ENCODE results near the gene SYK.

Gene SYK

DNA sequence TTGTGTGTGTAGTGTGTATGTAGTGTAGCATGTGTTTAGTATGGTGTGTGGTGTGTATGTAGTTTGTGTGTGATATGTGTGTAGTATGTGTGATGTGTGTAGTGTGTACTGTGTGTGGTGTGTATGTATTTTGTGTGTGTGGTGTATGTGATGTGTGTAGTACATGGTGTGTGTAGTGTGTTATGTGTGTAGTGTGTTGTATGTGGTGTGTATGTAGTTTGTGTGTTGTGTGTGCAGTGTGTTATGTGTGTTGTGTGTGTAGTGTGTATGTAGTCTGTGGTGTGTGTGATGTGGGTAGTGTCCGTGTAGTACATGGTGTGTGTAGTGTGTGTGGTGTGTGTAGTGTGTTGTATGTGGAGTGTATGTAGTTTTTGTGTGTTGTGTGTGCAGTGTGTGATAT is 40.0 kb downstream of the SYK start:
- no peaks in the 10 kb centered on the region for H3K9me3 ChIP-seq (ENCODE audit: control insufficient read depth, insufficient read depth, low read length)
- no peaks in the 10 kb centered on the region for H3K4me1 ChIP-seq (ENCODE audit: insufficient read depth, low read length)
- H3K9ac ChIP-seq (ENCODE audit: low read depth, low read length) = no peak overlapping the region
- H3K36me3 ChIP-seq (ENCODE audit: insufficient read depth, low read length) = no peaks in the 10 kb centered on the region; the same call in 1 of the 2 replicates

DNA sequence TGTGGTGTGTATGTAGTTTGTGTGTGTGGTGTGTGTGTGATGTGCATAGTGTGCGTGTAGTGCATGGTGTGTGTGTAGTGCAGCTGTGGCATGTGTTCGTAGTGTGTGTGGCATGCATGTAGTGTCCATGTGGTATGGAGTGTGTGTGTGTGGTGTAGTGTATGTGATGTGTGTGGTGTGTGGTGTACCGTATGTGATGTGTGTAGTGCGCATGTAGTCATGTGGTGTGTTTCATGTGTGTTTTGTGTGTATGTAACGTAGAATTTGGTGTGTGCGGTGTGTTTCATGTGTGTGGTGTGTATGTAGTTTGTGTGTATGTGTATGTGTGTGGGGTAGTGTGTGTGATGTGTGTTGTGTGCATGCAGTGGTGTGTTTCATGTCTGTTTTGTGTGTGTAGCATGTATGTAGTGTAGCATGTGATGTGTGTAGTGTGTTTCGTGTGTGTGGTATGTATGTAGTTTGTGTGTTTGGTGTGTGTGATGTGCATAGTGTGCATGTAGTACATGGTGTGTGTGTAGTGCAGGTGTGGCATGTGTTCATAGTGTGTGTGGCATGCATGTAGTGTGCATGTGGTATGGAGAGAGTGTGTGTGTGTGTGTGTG is 40.7 kb downstream of the SYK start:
- Histone ChIP-seq H3K9me3 (ENCODE audit: control insufficient read depth, insufficient read depth, low read length) (no peaks in the 10 kb centered on the region), H3K9ac (ENCODE audit: low read depth, low read length) (no peak overlapping the region), H3K4me1 (ENCODE audit: insufficient read depth, low read length) (no peaks in the 10 kb centered on the region), H3K36me3 (ENCODE audit: insufficient read depth, low read length) (no peaks in the 10 kb centered on the region; the same call in 1 of the 2 replicates)

- Histone ChIP-seq H3K9me3 (ENCODE audit: control insufficient read depth, insufficient read depth, low read length) (no peaks in the 10 kb centered on the region), H3K9ac (ENCODE audit: low read depth, low read length) (no peak overlapping the region), H3K4me1 (ENCODE audit: insufficient read depth, low read length) (no peaks in the 10 kb centered on the region), H3K36me3 (ENCODE audit: insufficient read depth, low read length) (no peaks in the 10 kb centered on the region; the same call in 1 of the 2 replicates)
Measured at GRCh38 chr9:90842996-90843395, 41.4 kb downstream of the SYK start.

GRCh38 chr9:90843525-90843924 is 41.9 kb downstream of the SYK start:
- Histone ChIP-seq H3K9me3 (ENCODE audit: control insufficient read depth, insufficient read depth, low read length) (no peaks in the 10 kb centered on the region), H3K36me3 (ENCODE audit: insufficient read depth, low read length) (no peaks in the 10 kb centered on the region; the same call in 1 of the 2 replicates), H3K4me1 (ENCODE audit: insufficient read depth, low read length) (no peaks in the 10 kb centered on the region), H3K9ac (ENCODE audit: low read depth, low read length) (no peak overlapping the region)

DNA sequence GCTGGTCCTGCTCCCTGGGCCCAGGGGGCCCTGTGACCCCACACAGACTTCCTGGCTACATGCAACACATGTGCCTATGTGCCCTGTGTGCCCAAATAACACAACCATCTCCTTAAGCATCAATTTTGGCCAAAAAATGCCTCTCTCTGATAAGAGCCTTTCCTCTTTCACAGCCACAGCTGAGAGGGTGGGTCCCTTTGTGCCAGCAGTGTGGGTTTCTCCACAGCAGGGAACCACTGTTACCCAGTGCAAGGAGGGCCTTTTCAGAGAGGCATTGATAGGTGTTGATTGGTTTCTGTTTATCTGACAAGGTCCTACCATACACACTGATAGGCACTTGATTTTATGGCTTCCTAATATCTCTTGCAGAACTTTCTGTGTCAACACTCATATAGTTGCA is 42.7 kb downstream of the SYK start:
- Histone ChIP-seq H3K36me3 (ENCODE audit: insufficient read depth, low read length) (no peaks in the 10 kb centered on the region; the same call in 1 of the 2 replicates), H3K9me3 (ENCODE audit: control insufficient read depth, insufficient read depth, low read length) (no peaks in the 10 kb centered on the region), H3K4me1 (ENCODE audit: insufficient read depth, low read length) (no peaks in the 10 kb centered on the region), H3K9ac (ENCODE audit: low read depth, low read length) (no peak overlapping the region)

DNA sequence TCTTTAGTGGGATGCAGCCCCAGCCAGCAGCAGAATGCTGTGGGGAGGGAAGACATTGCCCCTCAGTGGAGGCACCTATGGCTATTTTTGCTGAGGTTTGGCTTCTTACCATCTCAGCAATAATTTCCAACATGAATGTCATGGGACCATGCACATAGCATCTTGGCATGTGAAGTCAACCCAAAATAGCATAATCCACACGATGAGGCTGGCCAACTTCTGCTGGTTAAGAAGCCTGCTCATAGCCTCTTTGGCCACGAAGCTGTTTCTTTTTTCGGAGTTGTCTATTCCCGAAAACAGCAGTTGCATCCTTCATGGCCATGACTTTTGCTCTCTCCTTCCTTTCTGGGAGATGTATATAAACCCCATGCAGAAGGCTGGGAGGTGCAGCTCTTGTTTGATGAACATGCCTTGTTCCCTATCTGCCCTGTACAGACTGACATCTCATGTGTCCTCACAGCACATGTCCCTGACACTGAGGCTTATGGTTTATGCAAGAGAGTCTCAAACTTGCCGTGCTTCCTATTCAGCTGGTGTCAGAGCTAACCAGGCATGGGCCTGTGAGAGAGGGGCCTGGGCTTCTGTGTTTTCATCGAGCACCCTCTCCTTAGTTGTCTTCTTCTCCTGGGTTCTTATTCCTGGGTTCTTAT is 45.3 kb downstream of the SYK start:
- no peaks in the 10 kb centered on the region for H3K4me1 ChIP-seq (ENCODE audit: insufficient read depth, low read length)
- H3K36me3 ChIP-seq (ENCODE audit: insufficient read depth, low read length) = no peaks in the 10 kb centered on the region; the same call in 1 of the 2 replicates
- no peaks in the 10 kb centered on the region for H3K9me3 ChIP-seq (ENCODE audit: control insufficient read depth, insufficient read depth, low read length)
- H3K9ac ChIP-seq (ENCODE audit: low read depth, low read length) = no peak overlapping the region

DNA sequence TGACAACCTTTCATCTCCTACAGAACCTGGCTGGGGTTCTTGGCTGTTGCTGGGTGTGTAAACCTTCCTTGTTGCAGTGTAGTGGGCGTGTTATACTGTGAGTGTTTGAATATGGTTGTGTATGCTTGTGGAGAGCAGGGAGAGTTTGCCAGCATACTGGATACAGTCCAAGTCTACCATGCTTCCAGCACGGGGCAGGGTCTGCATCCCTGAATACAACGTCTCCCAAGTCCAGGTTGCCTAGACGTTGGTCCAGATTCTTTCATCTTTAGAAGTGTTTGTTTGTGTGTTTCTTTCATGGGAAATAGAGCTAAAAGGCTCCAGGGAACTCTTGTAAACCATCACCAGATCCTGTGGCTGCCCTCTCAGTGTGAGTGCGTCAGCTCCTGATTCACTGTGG is 46.4 kb downstream of the SYK start:
- no peaks in the 10 kb centered on the region for H3K4me1 ChIP-seq (ENCODE audit: insufficient read depth, low read length)
- no peaks in the 10 kb centered on the region; the same call in 1 of the 2 replicates for H3K36me3 ChIP-seq (ENCODE audit: insufficient read depth, low read length)
- no peaks in the 10 kb centered on the region for H3K9me3 ChIP-seq (ENCODE audit: control insufficient read depth, insufficient read depth, low read length)
- H3K9ac ChIP-seq (ENCODE audit: low read depth, low read length) = no peak overlapping the region

DNA sequence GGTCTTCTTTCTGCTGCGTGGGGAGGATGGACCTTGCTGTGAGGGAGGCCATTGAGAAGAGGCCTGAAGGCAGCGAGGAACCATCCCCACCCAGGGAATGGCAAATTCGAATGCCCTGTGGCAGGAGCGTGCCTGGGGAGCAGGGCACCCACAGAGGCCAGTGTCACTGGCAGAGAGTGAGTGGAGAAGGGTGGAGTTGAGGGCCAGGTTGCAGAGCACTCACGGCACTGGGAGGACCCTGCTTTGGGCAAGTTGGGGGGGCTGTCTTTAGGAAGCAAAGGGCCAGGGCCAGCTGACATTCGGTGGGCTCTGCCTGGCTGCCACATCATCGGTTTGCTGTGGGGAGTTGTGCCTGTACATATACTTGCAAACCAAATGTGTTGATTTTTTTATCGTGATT is 47.2 kb downstream of the SYK start:
- Histone ChIP-seq H3K4me1 (ENCODE audit: insufficient read depth, low read length) (no peaks in the 10 kb centered on the region), H3K9me3 (ENCODE audit: control insufficient read depth, insufficient read depth, low read length) (no peaks in the 10 kb centered on the region), H3K9ac (ENCODE audit: low read depth, low read length) (no peak overlapping the region), H3K36me3 (ENCODE audit: insufficient read depth, low read length) (no peaks in the 10 kb centered on the region; the same call in 1 of the 2 replicates)

- no peaks in the 10 kb centered on the region for H3K4me1 ChIP-seq (ENCODE audit: insufficient read depth, low read length)
- no peak overlapping the region for H3K9ac ChIP-seq (ENCODE audit: low read depth, low read length)
- no peaks in the 10 kb centered on the region for H3K9me3 ChIP-seq (ENCODE audit: control insufficient read depth, insufficient read depth, low read length)
- no peaks in the 10 kb centered on the region; the same call in 1 of the 2 replicates for H3K36me3 ChIP-seq (ENCODE audit: insufficient read depth, low read length)
Measured at GRCh38 chr9:90851444-90851843, 49.8 kb downstream of the SYK start.

GRCh38 chr9:90853945-90854344 is 52.3 kb downstream of the SYK start:
- Histone ChIP-seq H3K4me1 (ENCODE audit: insufficient read depth, low read length) (no peaks in the 10 kb centered on the region), H3K36me3 (ENCODE audit: insufficient read depth, low read length) (no peaks in the 10 kb centered on the region), H3K9me3 (ENCODE audit: control insufficient read depth, insufficient read depth, low read length) (no peaks in the 10 kb centered on the region), H3K9ac (ENCODE audit: low read depth, low read length) (no peak overlapping the region)

DNA sequence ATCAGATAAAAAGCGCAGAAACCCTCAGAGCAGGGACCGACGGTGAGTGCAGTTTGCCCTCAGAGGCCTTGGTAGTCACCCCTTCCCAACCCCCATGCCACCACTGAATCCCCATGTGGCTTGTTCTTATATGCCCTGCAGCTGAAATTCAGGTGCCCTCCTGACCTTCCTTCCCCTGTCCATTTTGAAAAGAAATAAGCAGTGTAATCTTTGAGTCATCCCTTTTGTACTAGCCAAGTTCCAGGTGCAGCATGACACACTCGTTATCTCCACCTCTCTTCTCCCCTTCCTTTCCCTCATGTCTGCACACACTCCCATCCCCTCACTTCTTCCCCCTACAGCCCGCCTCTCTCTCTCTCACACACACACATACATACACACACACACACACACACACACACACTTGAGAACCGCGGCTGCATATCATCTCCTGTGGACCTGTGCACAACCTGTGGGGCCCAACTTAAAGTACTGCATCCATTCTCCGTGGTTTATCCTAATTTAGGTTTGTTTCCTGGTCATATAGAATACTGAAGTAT is 53.1 kb downstream of the SYK start:
- Histone ChIP-seq H3K9me3 (ENCODE audit: control insufficient read depth, insufficient read depth, low read length) (no peaks in the 10 kb centered on the region), H3K4me1 (ENCODE audit: insufficient read depth, low read length) (no peaks in the 10 kb centered on the region), H3K9ac (ENCODE audit: low read depth, low read length) (no peak overlapping the region), H3K36me3 (ENCODE audit: insufficient read depth, low read length) (no peaks in the 10 kb centered on the region)

GRCh38 chr9:90855208-90855902 is 53.7 kb downstream of the SYK start:
- Histone ChIP-seq H3K9me3 (ENCODE audit: control insufficient read depth, insufficient read depth, low read length) (no peaks in the 10 kb centered on the region), H3K9ac (ENCODE audit: low read depth, low read length) (no peak overlapping the region), H3K36me3 (ENCODE audit: insufficient read depth, low read length) (no peaks in the 10 kb centered on the region), H3K4me1 (ENCODE audit: insufficient read depth, low read length) (no peaks in the 10 kb centered on the region)

GRCh38 chr9:90857091-90857490 is 55.5 kb downstream of the SYK start:
- H3K4me1 ChIP-seq (ENCODE audit: insufficient read depth, low read length) = no peaks in the 10 kb centered on the region
- no peak overlapping the region for H3K9ac ChIP-seq (ENCODE audit: low read depth, low read length)
- H3K9me3 ChIP-seq (ENCODE audit: control insufficient read depth, insufficient read depth, low read length) = no peaks in the 10 kb centered on the region
- H3K36me3 ChIP-seq (ENCODE audit: insufficient read depth, low read length) = no peaks in the 10 kb centered on the region

- Histone ChIP-seq H3K9ac (ENCODE audit: low read depth, low read length) (no peak overlapping the region), H3K36me3 (ENCODE audit: insufficient read depth, low read length) (no peaks in the 10 kb centered on the region), H3K4me1 (ENCODE audit: insufficient read depth, low read length) (no peaks in the 10 kb centered on the region), H3K9me3 (ENCODE audit: control insufficient read depth, insufficient read depth, low read length) (no peaks in the 10 kb centered on the region)
Measured at GRCh38 chr9:90857855-90858254, 56.2 kb downstream of the SYK start.

Data from ES-I3 (cell line).